Mesenchymal stem cell (in vitro differentiated cells and primary cell): Measurements from ENCODE around the gene DISC1. TPM values are rescaled to one million over a fixed set of nuclear protein-coding genes. Genes with fewer than 3 reads are reported as not detected.

Source experiments
- DNase-seq: peaks from one replicate; pipeline ENCODE4 v3.0.0-alpha.2; 2013
- H2AFZ ChIP-seq: one replicate; pipeline ENCODE4 v1.6.1; 2013; ENCODE audit warnings: low read depth, mild to moderate bottlenecking, control low read depth, inconsistent platforms, low read length, moderate library complexity
- H2AK5ac ChIP-seq: 2 replicates; pipeline ENCODE4 v1.6.1; 2013; ENCODE audit warnings: low read length, moderate library complexity, mild to moderate bottlenecking, inconsistent platforms; ENCODE audit not compliant: severe bottlenecking
- H2BK120ac ChIP-seq: one replicate; pipeline ENCODE4 v1.6.1; 2013; ENCODE audit warnings: low read depth, mild to moderate bottlenecking, inconsistent platforms, low read length, moderate library complexity
- H2BK12ac ChIP-seq, 2 experiments: one replicate each; pipeline ENCODE4 v1.6.1; 2013; ENCODE audit warnings: inconsistent platforms in 2 of 2, low read length in 2 of 2, mild to moderate bottlenecking in 2 of 2, moderate library complexity in 2 of 2, control low read depth in 1 of 2
- H2BK15ac ChIP-seq: one replicate; pipeline ENCODE4 v1.6.1; 2013; ENCODE audit warnings: mild to moderate bottlenecking, low read depth, inconsistent platforms; ENCODE audit not compliant: poor library complexity, severe bottlenecking
- H2BK5ac ChIP-seq: 2 replicates; pipeline ENCODE4 v1.6.1; 2013; ENCODE audit warnings: low read depth, mild to moderate bottlenecking, low read length, control low read depth, inconsistent platforms; ENCODE audit not compliant: poor library complexity, severe bottlenecking
- H3K14ac ChIP-seq, 2 experiments: one replicate each; pipeline ENCODE4 v1.6.1; 2013; ENCODE audit warnings: inconsistent platforms in 2 of 2, low read length in 2 of 2, control low read depth in 1 of 2, mild to moderate bottlenecking in 1 of 2, moderate library complexity in 1 of 2
- H3K18ac ChIP-seq, 2 experiments: one replicate each; pipeline ENCODE4 v1.6.1; 2013; ENCODE audit warnings: inconsistent platforms in 2 of 2, low read length in 2 of 2, control low read depth in 1 of 2, low read depth in 1 of 2, mild to moderate bottlenecking in 1 of 2
- H3K23ac ChIP-seq, 2 experiments: one replicate each; pipeline ENCODE4 v1.6.1; 2013; ENCODE audit warnings: inconsistent platforms in 2 of 2, low read length in 2 of 2, mild to moderate bottlenecking in 2 of 2, moderate library complexity in 2 of 2, control low read depth in 1 of 2
- H3K27ac ChIP-seq: 2 replicates; pipeline ENCODE4 v1.5.1; 2013; ENCODE audit warnings: mild to moderate bottlenecking, moderate library complexity, low read length, control low read depth, inconsistent platforms; ENCODE audit not compliant: poor library complexity, severe bottlenecking
- H3K27me3 ChIP-seq, 2 experiments: 2 replicates each; pipeline versions ENCODE4 v1.6.1 to v1.7.0; 2013; ENCODE audit warnings: low read length in 2 of 2, mild to moderate bottlenecking in 2 of 2, moderate library complexity in 2 of 2, control low read depth in 1 of 2, inconsistent platforms in 1 of 2; ENCODE audit not compliant: control insufficient read depth in 1 of 2, insufficient read depth in 1 of 2
- H3K36me3 ChIP-seq, 2 experiments: 2 replicates each; pipeline versions ENCODE4 v1.6.1 to v1.7.0; 2013; ENCODE audit warnings: low read length in 2 of 2, control low read depth in 1 of 2, inconsistent platforms in 1 of 2, low read depth in 1 of 2, mild to moderate bottlenecking in 1 of 2; ENCODE audit not compliant: insufficient read depth in 2 of 2, control insufficient read depth in 1 of 2
- H3K4ac ChIP-seq, 2 experiments: one replicate each; pipeline ENCODE4 v1.6.1; 2013; ENCODE audit warnings: inconsistent platforms in 2 of 2, low read length in 2 of 2, mild to moderate bottlenecking in 2 of 2, moderate library complexity in 2 of 2, control low read depth in 1 of 2, low read depth in 1 of 2
- H3K4me1 ChIP-seq: 2 replicates; pipeline ENCODE4 v1.6.1; 2013; ENCODE audit warnings: low read depth, low read length, control low read depth; ENCODE audit not compliant: control insufficient read depth, insufficient read depth
- H3K4me2 ChIP-seq: 2 replicates; pipeline ENCODE4 v1.6.1; 2013; ENCODE audit warnings: low read length, mild to moderate bottlenecking, inconsistent platforms; ENCODE audit not compliant: poor library complexity, severe bottlenecking
- H3K4me3 ChIP-seq, 2 experiments: 2 replicates each; pipeline versions ENCODE4 v1.5.1 to v1.7.0; 2013; ENCODE audit warnings: low read length in 2 of 2, mild to moderate bottlenecking in 2 of 2, control low read depth in 1 of 2, low read depth in 1 of 2; ENCODE audit not compliant: insufficient read depth in 1 of 2
- H3K79me1 ChIP-seq: replicated peaks from 2 replicates; pipeline ENCODE4 v1.6.1; 2013; ENCODE audit warnings: mild to moderate bottlenecking, control low read depth, low read length, inconsistent platforms; ENCODE audit not compliant: poor library complexity, severe bottlenecking
- H3K9ac ChIP-seq: 2 replicates; pipeline ENCODE4 v1.7.0; 2013; ENCODE audit warnings: mild to moderate bottlenecking, low read length, moderate library complexity
- H3K9me3 ChIP-seq: 2 replicates; pipeline ENCODE4 v1.7.0; 2013; ENCODE audit warnings: mild to moderate bottlenecking, low read length; ENCODE audit not compliant: control insufficient read depth
- H4K8ac ChIP-seq: one replicate; pipeline ENCODE4 v1.6.1; 2013; ENCODE audit warnings: inconsistent platforms, mild to moderate bottlenecking, low read length, moderate library complexity
- H4K91ac ChIP-seq: one replicate; pipeline ENCODE4 v1.6.1; 2013; ENCODE audit warnings: mild to moderate bottlenecking, low read length, inconsistent platforms
- WGBS: methylation state at CpG from one replicate; pipeline ENCODE4 v1.1.7; 2013; ENCODE audit warnings: mixed read lengths; 5-methylcytosine and 5-hydroxymethylcytosine counted together
- small RNA-seq: library from polyadenylated mRNA; stranded (forward); fragments of <200 nt; extraction: miRNeasy Mini kit (QIAGEN cat#:217004); gene quantifications from one replicate; pipeline ENCODE3, GENCODE V24; 2013; ENCODE audit warnings: low read depth

DISC1 gene

DNA sequence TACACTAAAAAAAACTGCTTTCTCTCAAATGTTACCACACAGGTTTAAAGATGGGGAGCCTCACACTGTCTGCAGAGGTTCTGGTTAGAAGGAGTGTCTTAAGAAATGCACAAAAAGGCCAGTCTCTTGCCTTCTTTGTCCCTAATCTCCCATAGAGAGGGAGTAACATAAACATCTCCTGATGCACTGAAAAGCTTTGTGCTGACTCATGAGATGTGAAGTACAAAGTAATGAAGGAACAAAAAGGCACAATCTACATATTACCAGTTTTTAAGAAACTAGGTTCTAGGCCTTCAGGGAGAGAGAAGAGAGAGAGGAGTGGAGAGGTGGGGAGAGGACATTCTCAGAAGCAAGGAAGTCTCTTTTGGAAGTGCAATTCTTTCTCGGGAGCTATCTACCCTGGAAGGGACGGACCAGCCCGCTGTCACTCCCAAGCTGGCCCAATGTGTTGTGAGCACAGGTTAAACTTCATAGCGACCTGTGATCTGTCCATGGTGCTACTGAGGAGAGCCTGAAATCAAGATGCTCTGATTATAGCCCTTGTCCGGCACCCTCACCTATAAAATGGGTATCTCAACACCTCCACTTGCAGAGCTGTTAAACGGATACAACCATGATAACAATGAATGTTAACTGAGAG is 458.1 kb downstream of the DISC1 start:
- Histone ChIP-seq H3K27me3 (no peaks in the 10 kb centered on the region), H4K8ac (no peak overlapping the region), H3K4me1 (no peaks in the 10 kb centered on the region), H3K4me3 (no peak overlapping the region), H3K9me3 (no peaks in the 10 kb centered on the region), H3K4ac (no peak overlapping the region), H2AK5ac (no peak overlapping the region), H3K27ac (no peak overlapping the region), H2AFZ (no peak overlapping the region), H3K36me3 (no peaks in the 10 kb centered on the region), H3K23ac (no peak overlapping the region), H2BK120ac (no peak overlapping the region), H2BK12ac (no peak overlapping the region), H3K79me1 (no peaks in the 10 kb centered on the region), H3K4me2 (no peak overlapping the region), H2BK15ac (no peak overlapping the region), H2BK5ac (no peak overlapping the region), H4K91ac (peak overlapping the region; percentile 11), H3K9ac (no peak overlapping the region), H3K14ac (no peak overlapping the region), H3K18ac (no peak overlapping the region)
- WGBS: 51% methylated on average over 6 of the region's 6 CpGs
- DNase-seq: peak; percentile 44

DNA sequence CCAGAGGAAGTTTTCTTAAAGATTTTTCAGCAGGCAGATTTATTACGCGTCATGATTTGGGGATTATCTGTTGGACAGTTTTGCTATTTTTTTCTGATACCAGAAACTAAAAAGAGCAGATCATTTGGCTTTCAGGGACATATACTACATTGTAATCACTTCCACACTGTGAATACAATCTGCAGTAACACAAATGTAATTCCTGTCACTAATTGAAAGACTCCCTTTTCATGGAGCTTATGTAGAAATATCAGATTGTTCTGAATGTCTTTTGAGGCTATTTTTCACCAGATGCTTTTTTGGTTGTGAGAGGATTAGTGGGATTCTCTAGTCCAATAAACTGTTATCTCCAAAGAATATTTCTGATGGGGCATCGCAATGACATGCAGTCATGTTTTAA is 464.2 kb downstream of the DISC1 start:
- H4K91ac ChIP-seq: no peak overlapping the region
- H3K4me1 ChIP-seq: no peaks in the 10 kb centered on the region
- H3K18ac ChIP-seq: no peak overlapping the region
- no peak overlapping the region for H3K23ac ChIP-seq
- no peak overlapping the region for H3K4me2 ChIP-seq
- H2BK120ac ChIP-seq: no peak overlapping the region
- 97% methylated on average over 1 of the region's 3 CpGs for WGBS
- H3K36me3 ChIP-seq: no peaks in the 10 kb centered on the region
- no peak overlapping the region for H2AK5ac ChIP-seq
- H3K14ac ChIP-seq: no peak overlapping the region
- H3K27me3 ChIP-seq: no peaks in the 10 kb centered on the region
- H2AFZ ChIP-seq: no peak overlapping the region
- H2BK5ac ChIP-seq: no peak overlapping the region
- H3K27ac ChIP-seq: no peak overlapping the region
- no peak overlapping the region for H3K4me3 ChIP-seq
- no peak overlapping the region for H3K9ac ChIP-seq
- no peak overlapping the region for H4K8ac ChIP-seq
- H3K4ac ChIP-seq: no peak overlapping the region
- no peaks in the 10 kb centered on the region for H3K9me3 ChIP-seq
- no peak for DNase-seq
- H2BK12ac ChIP-seq: no peak overlapping the region
- H3K79me1 ChIP-seq: no peaks in the 10 kb centered on the region
- H2BK15ac ChIP-seq: no peak overlapping the region

Small RNAs within 50 kb of the gene (small RNA-seq; reads per million reads assigned to genes)
- gene RF02102 (not detected), gene RNU5A-5P (not detected)
